Memory B cell (primary cell): ENCODE measurements around the gene WASL.

Experiments used
- ATAC-seq: fragments of 150-1000 bp; cut with Tn5 transposase; 2 replicates; pipeline ENCODE4 v1.10.0; 2021; ENCODE audit warnings: low read depth, mild to moderate bottlenecking, moderate library complexity
- DNase-seq, 2 donors: peaks; one replicate each; pipeline ENCODE4 v3.0.0; 2022; ENCODE audit warnings: low spot score in 2 of 2
- H3K27ac Mint-ChIP-seq: one replicate; pipeline ENCODE4 v1.8.0; 2022; ENCODE audit warnings: mild to moderate bottlenecking, moderate library complexity, mixed read lengths
- H3K27me3 Mint-ChIP-seq: one replicate; pipeline ENCODE4 v1.8.0; 2022; ENCODE audit warnings: mixed read lengths
- H3K36me3 Mint-ChIP-seq: one replicate; pipeline ENCODE4 v1.8.0; 2022; ENCODE audit warnings: mild to moderate bottlenecking, mixed read lengths
- H3K4me1 Mint-ChIP-seq: one replicate; pipeline ENCODE4 v1.8.0; 2022; ENCODE audit warnings: mixed read lengths
- H3K4me3 Mint-ChIP-seq: one replicate; pipeline ENCODE4 v1.8.0; 2022; ENCODE audit warnings: mild to moderate bottlenecking, moderate library complexity, mixed read lengths
- H3K9me3 Mint-ChIP-seq: one replicate; pipeline ENCODE4 v1.8.0; 2022; ENCODE audit warnings: mixed read lengths

WASL gene

DNA sequence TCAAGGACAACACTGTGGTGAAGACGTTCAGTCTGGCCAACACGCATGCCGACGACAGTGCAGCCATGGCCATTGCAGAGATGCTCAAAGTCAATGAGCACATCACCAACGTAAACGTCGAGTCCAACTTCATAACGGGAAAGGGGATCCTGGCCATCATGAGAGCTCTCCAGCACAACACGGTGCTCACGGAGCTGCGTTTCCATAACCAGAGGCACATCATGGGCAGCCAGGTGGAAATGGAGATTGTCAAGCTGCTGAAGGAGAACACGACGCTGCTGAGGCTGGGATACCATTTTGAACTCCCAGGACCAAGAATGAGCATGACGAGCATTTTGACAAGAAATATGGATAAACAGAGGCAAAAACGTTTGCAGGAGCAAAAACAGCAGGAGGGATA is 86.5 kb downstream of the WASL start:
- DNase-seq (no peak), ATAC-seq (no peak)
- no peaks in the 10 kb centered on the region for H3K36me3 Mint-ChIP-seq
- no peaks in the 10 kb centered on the region for H3K9me3 Mint-ChIP-seq
- no peak overlapping the region for H3K4me3 Mint-ChIP-seq
- H3K27me3 Mint-ChIP-seq: peaks cover 11% of the 10 kb centered on the region
- H3K27ac Mint-ChIP-seq: no peak overlapping the region
- no peaks in the 10 kb centered on the region for H3K4me1 Mint-ChIP-seq

GRCh38 chr7:123661765-123662164 is 87.0 kb downstream of the WASL start:
- Mint-ChIP-seq H3K27ac (no peak overlapping the region), H3K36me3 (no peaks in the 10 kb centered on the region), H3K9me3 (no peaks in the 10 kb centered on the region), H3K4me3 (no peak overlapping the region), H3K4me1 (no peaks in the 10 kb centered on the region), H3K27me3 (peaks cover 13% of the 10 kb centered on the region)
- ATAC-seq (no peak), DNase-seq (no peak)

DNA sequence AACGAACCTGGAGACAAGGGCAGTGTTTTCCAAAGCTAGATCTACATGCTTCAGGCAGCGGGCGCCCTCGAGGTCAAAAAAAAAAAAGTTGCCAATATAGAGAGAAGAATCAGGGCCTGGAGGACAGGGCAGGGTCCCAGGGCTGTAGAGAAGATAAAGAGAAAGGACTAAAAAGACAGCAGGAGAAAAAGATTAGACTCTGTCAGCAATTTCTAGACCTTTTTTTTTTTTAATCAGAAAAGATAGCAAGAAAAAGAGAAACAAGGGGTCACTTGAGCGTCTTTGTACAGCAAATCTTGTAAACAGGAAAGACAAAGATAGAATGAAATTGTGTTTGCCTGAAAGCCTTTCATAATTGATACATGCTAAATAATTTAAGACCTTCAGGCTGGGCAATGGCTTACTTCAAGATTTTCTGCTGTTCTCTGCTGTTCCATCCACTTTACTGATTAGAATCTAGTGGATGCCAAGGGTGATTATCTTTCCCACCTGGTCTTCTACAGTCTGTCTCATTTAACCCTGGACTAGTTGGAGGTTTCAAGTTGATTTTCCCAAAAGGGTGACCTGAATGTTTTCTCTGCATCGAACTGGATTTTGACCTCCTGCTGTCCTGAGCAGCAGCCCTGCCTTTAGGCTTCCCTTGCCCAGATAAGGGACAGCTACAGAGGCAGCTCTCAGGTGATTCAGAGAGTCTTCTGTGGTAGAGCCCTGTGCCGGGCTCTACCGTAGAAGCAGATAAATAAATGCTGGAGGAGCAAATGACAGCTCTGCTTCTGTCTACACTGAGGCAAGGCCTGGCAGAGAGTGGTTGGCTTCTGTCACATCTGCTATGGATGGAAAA is 88.1 kb downstream of the WASL start:
- Mint-ChIP-seq H3K4me3 (no peak overlapping the region), H3K9me3 (no peaks in the 10 kb centered on the region), H3K27ac (no peak overlapping the region), H3K27me3 (peaks cover 13% of the 10 kb centered on the region), H3K36me3 (no peaks in the 10 kb centered on the region), H3K4me1 (no peaks in the 10 kb centered on the region)
- DNase-seq (no peak), ATAC-seq (no peak)

- Mint-ChIP-seq H3K27me3 (peaks cover 11% of the 10 kb centered on the region), H3K4me1 (no peaks in the 10 kb centered on the region), H3K4me3 (no peak overlapping the region), H3K27ac (no peak overlapping the region), H3K9me3 (no peaks in the 10 kb centered on the region), H3K36me3 (no peaks in the 10 kb centered on the region)
- ATAC-seq (no peak), DNase-seq (no peak)
These were observed 90.8 kb downstream of the WASL start for GRCh38 chr7:123658023-123658422.

DNA sequence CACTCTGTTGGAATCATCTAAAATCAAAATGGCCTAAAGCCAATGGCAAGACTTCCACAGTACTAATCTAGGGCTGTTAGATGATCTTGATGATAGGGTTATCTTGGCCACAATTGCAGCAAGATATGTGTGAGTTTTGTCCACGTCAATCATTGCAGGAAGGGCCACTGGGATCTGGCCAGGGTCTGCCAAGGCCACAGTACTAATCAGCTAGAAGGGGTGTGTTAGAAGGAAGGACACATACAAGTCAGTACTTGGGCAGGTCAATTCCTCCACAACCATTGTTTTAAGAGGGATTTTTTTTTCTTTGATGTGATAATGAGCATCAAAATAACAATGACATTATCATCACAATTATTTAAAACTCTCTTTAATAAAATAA is 91.5 kb downstream of the WASL start:
- no peak for DNase-seq
- no peak for ATAC-seq
- Mint-ChIP-seq H3K27ac (no peak overlapping the region), H3K36me3 (no peaks in the 10 kb centered on the region), H3K4me3 (no peak overlapping the region), H3K9me3 (no peaks in the 10 kb centered on the region), H3K27me3 (peaks cover 9% of the 10 kb centered on the region), H3K4me1 (no peaks in the 10 kb centered on the region)

DNA sequence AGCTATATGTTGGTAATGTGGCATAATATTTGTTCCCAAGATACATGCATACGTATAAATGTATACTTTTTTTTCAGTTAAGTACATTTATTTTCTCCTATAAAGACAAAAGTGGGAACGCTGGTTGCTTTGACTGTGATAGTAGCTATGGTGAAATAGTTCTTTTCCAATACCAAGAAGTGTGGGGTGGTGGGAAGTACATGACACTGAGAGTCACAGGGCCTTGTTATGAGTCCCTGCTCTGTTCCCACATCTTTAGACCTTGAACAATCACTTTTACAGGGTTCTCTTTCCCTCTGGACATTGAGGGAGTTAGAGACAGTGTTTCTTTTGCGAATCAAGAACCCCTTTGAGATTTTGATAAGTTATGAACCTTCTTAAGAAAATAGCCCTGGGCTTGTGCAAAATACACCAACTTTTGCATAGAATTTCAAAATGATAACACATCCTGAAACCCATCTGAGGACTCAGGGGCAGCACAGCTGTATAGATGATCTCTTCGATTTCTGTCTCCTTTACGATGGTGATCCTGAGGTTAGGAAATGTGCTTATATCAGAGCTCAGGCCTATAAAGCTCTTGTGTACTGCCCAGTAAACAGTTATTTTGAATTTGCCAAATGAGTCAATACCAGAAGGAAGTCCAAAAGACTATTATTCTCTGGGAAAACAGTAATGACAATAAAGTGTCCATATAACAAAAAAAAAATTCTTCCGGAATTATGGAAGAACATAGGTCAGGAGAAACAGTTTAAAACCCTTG is 92.1 kb downstream of the WASL start:
- no peaks in the 10 kb centered on the region for H3K4me1 Mint-ChIP-seq

GRCh38 chr7:123655614-123656013 is 93.2 kb downstream of the WASL start, which contains the start of gene LMOD2:
TSS of gene LMOD2 (plus strand) at chr7:123655866. CDS start at chr7:123655964, 98 bp downstream.
- Mint-ChIP-seq H3K4me3 (no peak within 1 kb of the TSS), H3K36me3 (no peaks in the 10 kb centered on the region), H3K9me3 (no peaks in the 10 kb centered on the region), H3K27me3 (peaks cover 7% of the 10 kb centered on the region), H3K4me1 (no peaks in the 10 kb centered on the region), H3K27ac (no peak within 1 kb of the TSS)
- no peak for ATAC-seq
- DNase-seq: no peak

More for the DNA sequence above, 92.1 kb downstream of the WASL start:
- Mint-ChIP-seq H3K36me3 (no peaks in the 10 kb centered on the region), H3K9me3 (no peaks in the 10 kb centered on the region), H3K27ac (no peak overlapping the region), H3K4me3 (no peak overlapping the region), H3K27me3 (peaks cover 6% of the 10 kb centered on the region)
- ATAC-seq (no peak), DNase-seq (no peak)

- H3K27me3 Mint-ChIP-seq: peaks cover 9% of the 10 kb centered on the region
- no peak overlapping the region for H3K4me3 Mint-ChIP-seq
- no peaks in the 10 kb centered on the region for H3K36me3 Mint-ChIP-seq
- no peak overlapping the region for H3K27ac Mint-ChIP-seq
- ATAC-seq (no peak), DNase-seq (no peak)
- no peaks in the 10 kb centered on the region for H3K4me1 Mint-ChIP-seq
- no peaks in the 10 kb centered on the region for H3K9me3 Mint-ChIP-seq
These were observed 95.6 kb downstream of the WASL start for GRCh38 chr7:123653162-123653561.

- Mint-ChIP-seq H3K27me3 (peaks cover 9% of the 10 kb centered on the region), H3K4me3 (no peak overlapping the region), H3K9me3 (no peaks in the 10 kb centered on the region), H3K36me3 (no peaks in the 10 kb centered on the region), H3K4me1 (no peaks in the 10 kb centered on the region), H3K27ac (no peak overlapping the region)
- ATAC-seq: no peak
- no peak for DNase-seq
These were observed 96.4 kb downstream of the WASL start for GRCh38 chr7:123652406-123652805.

DNA sequence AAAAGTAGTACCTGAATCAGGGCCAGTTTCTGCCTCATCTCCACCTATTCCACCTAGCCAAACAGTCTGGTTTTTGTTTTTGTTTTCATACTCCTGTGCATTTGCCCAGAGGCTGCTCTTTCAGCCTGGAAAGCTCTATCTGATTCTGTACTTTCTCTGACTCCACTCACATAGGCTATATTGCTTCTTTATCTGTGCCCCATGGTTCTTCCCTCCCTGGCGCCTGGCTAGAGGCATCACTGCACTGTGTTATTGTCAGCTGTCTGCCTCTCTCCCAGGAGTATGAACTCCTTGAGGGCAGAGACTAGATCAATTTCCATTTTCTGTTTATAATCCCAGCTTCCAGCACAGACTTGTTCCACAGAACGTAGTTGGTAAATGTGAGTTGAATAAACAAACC is 98.2 kb downstream of the WASL start:
- ATAC-seq (no peak), DNase-seq (no peak)
- H3K27me3 Mint-ChIP-seq: peaks cover 8% of the 10 kb centered on the region
- no peak overlapping the region for H3K4me3 Mint-ChIP-seq
- no peaks in the 10 kb centered on the region for H3K9me3 Mint-ChIP-seq
- no peak overlapping the region for H3K27ac Mint-ChIP-seq
- H3K36me3 Mint-ChIP-seq: no peaks in the 10 kb centered on the region
- no peaks in the 10 kb centered on the region for H3K4me1 Mint-ChIP-seq

DNA sequence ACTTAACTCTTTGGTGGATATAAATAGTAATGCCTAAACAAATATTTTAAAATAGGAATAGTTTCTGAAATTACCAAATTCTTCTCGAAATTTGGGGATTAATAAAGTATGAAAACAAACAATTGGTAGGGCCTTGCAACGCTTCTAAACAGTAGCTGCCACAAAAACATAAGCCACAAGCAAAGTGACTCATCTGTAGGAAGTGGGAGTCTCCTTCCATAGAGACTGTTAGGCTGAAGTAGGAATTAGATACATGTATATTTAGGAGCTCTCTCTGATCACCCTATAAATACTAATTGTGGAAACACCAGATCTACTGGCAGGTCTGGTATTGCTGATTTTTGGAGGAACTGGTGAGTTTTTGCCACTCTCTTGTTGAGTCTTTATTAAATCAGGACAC is 98.8 kb downstream of the WASL start:
- Mint-ChIP-seq H3K4me1 (no peaks in the 10 kb centered on the region), H3K9me3 (no peaks in the 10 kb centered on the region), H3K36me3 (no peaks in the 10 kb centered on the region), H3K27me3 (peaks cover 8% of the 10 kb centered on the region), H3K27ac (no peak overlapping the region), H3K4me3 (no peak overlapping the region)
- ATAC-seq (no peak), DNase-seq (no peak)

- Mint-ChIP-seq H3K27ac (no peak overlapping the region), H3K36me3 (no peaks in the 10 kb centered on the region), H3K4me1 (no peaks in the 10 kb centered on the region), H3K27me3 (peaks cover 10% of the 10 kb centered on the region), H3K4me3 (no peak overlapping the region), H3K9me3 (no peaks in the 10 kb centered on the region)
- DNase-seq: no peak
- ATAC-seq: no peak
These were observed 101.6 kb downstream of the WASL start for GRCh38 chr7:123647106-123647730.

- ATAC-seq (no peak), DNase-seq (no peak)
- H3K27me3 Mint-ChIP-seq: peaks cover 8% of the 10 kb centered on the region
- H3K36me3 Mint-ChIP-seq: no peaks in the 10 kb centered on the region
- H3K9me3 Mint-ChIP-seq: no peaks in the 10 kb centered on the region
- no peaks in the 10 kb centered on the region for H3K4me1 Mint-ChIP-seq
- H3K27ac Mint-ChIP-seq: no peak overlapping the region
- H3K4me3 Mint-ChIP-seq: no peak overlapping the region
These were observed 103.3 kb downstream of the WASL start for GRCh38 chr7:123645516-123645915.
